ENCODE measurements around the gene TNFSF11. TPM values are rescaled to one million over a fixed set of nuclear protein-coding genes. Genes with fewer than 3 reads are reported as not detected.
"Not testable (repeated sequence)": the region's sequence is repeated elsewhere in the genome, so short reads cannot be mapped to it uniquely, and the experiment has no call there.

The TNFSF11 gene
- total RNA-seq, 1 donor from 2014 or later, result under 0.01 TPM

GRCh38 chr13:42559573-42560218 is 14.3 kb upstream of the TNFSF11 start:
- H3K27ac ChIP-seq (ENCODE audit: low read depth, low read length); H3K9ac ChIP-seq (ENCODE audit: low read depth in 1 of 3, low read length in 3 of 3); H3K27me3 ChIP-seq (ENCODE audit: control insufficient read depth in 3 of 3, insufficient read depth in 3 of 3, low read length in 3 of 3); H3K9me3 ChIP-seq (ENCODE audit: control insufficient read depth in 3 of 3, low read length in 3 of 3); H3K4me1 ChIP-seq (ENCODE audit: control insufficient read depth in 3 of 3, insufficient read depth in 3 of 3, low read length in 3 of 3); H3K36me3 ChIP-seq (ENCODE audit: control insufficient read depth in 3 of 3, insufficient read depth in 3 of 3, low read length in 3 of 3); H3K4me3 ChIP-seq (ENCODE audit: low read length in 3 of 3): not testable (repeated sequence)

GRCh38 chr13:42560320-42560719 is 13.6 kb upstream of the TNFSF11 start:
- H3K9ac ChIP-seq (ENCODE audit: low read depth in 1 of 3, low read length in 3 of 3); H3K9me3 ChIP-seq (ENCODE audit: control insufficient read depth in 3 of 3, low read length in 3 of 3); H3K36me3 ChIP-seq (ENCODE audit: control insufficient read depth in 3 of 3, insufficient read depth in 3 of 3, low read length in 3 of 3); H3K27ac ChIP-seq (ENCODE audit: low read depth, low read length); H3K4me1 ChIP-seq (ENCODE audit: control insufficient read depth in 3 of 3, insufficient read depth in 3 of 3, low read length in 3 of 3); H3K27me3 ChIP-seq (ENCODE audit: control insufficient read depth in 3 of 3, insufficient read depth in 3 of 3, low read length in 3 of 3); H3K4me3 ChIP-seq (ENCODE audit: low read length in 3 of 3): not testable (repeated sequence)

GRCh38 chr13:42561752-42562467 is 12.0 kb upstream of the TNFSF11 start:
- no peak overlapping the region for H3K4me3 ChIP-seq (ENCODE audit: low read length in 3 of 3)

GRCh38 chr13:42567906-42568305 is 6.0 kb upstream of the TNFSF11 start:
- no peaks in the 10 kb centered on the region for H3K4me1 ChIP-seq (ENCODE audit: control insufficient read depth in 3 of 3, insufficient read depth in 3 of 3, low read length in 3 of 3)
- peaks cover 0 to 2% (median 0%) of the 10 kb centered on the region in 3 donors for H3K27me3 ChIP-seq (ENCODE audit: control insufficient read depth in 3 of 3, insufficient read depth in 3 of 3, low read length in 3 of 3)
- no peaks in the 10 kb centered on the region for H3K36me3 ChIP-seq (ENCODE audit: control insufficient read depth in 3 of 3, insufficient read depth in 3 of 3, low read length in 3 of 3)
- no peak overlapping the region for H3K4me3 ChIP-seq (ENCODE audit: low read length in 3 of 3)
- H3K27ac ChIP-seq (ENCODE audit: low read depth, low read length), result no peak overlapping the region
- no peak overlapping the region for H3K9ac ChIP-seq (ENCODE audit: low read depth in 1 of 3, low read length in 3 of 3)
- peaks cover 0 to 7% (median 0%) of the 10 kb centered on the region in 3 donors for H3K9me3 ChIP-seq (ENCODE audit: control insufficient read depth in 3 of 3, low read length in 3 of 3)

More at GRCh38 chr13:42561752-42562467, 12.0 kb upstream of the TNFSF11 start:
- Histone ChIP-seq H3K27me3 (ENCODE audit: control insufficient read depth in 3 of 3, insufficient read depth in 3 of 3, low read length in 3 of 3) (no peaks in the 10 kb centered on the region), H3K4me1 (ENCODE audit: control insufficient read depth in 3 of 3, insufficient read depth in 3 of 3, low read length in 3 of 3) (no peaks in the 10 kb centered on the region), H3K9me3 (ENCODE audit: control insufficient read depth in 3 of 3, low read length in 3 of 3) (peaks cover 2 to 4% (median 3%) of the 10 kb centered on the region in 3 donors), H3K36me3 (ENCODE audit: control insufficient read depth in 3 of 3, insufficient read depth in 3 of 3, low read length in 3 of 3) (no peaks in the 10 kb centered on the region), H3K27ac (ENCODE audit: low read depth, low read length) (no peak overlapping the region), H3K9ac (ENCODE audit: low read depth in 1 of 3, low read length in 3 of 3) (no peak overlapping the region)

- no peak overlapping the region for H3K4me3 ChIP-seq (ENCODE audit: low read length in 3 of 3)
Measured at GRCh38 chr13:42569576-42570344, 4.2 kb upstream of the TNFSF11 start.

GRCh38 chr13:42571895-42572294 is 2.1 kb upstream of the TNFSF11 start:
- Histone ChIP-seq H3K36me3 (ENCODE audit: control insufficient read depth in 3 of 3, insufficient read depth in 3 of 3, low read length in 3 of 3) (no peaks in the 10 kb centered on the region), H3K27ac (ENCODE audit: low read depth, low read length) (no peak overlapping the region), H3K4me1 (ENCODE audit: control insufficient read depth in 3 of 3, insufficient read depth in 3 of 3, low read length in 3 of 3) (peaks cover 0 to 7% (median 4%) of the 10 kb centered on the region in 3 donors), H3K9ac (ENCODE audit: low read depth in 1 of 3, low read length in 3 of 3) (no peak overlapping the region), H3K4me3 (ENCODE audit: low read length in 3 of 3) (no peak overlapping the region), H3K9me3 (ENCODE audit: control insufficient read depth in 3 of 3, low read length in 3 of 3) (peaks cover 0 to 3% (median 0%) of the 10 kb centered on the region in 3 donors), H3K27me3 (ENCODE audit: control insufficient read depth in 3 of 3, insufficient read depth in 3 of 3, low read length in 3 of 3) (peaks cover 19 to 33% (median 28%) of the 10 kb centered on the region in 3 donors)

More at GRCh38 chr13:42569576-42570344, 4.2 kb upstream of the TNFSF11 start:
- H3K27me3 ChIP-seq (ENCODE audit: control insufficient read depth in 3 of 3, insufficient read depth in 3 of 3, low read length in 3 of 3), result peaks cover 9 to 14% (median 13%) of the 10 kb centered on the region in 3 donors
- H3K36me3 ChIP-seq (ENCODE audit: control insufficient read depth in 3 of 3, insufficient read depth in 3 of 3, low read length in 3 of 3), result no peaks in the 10 kb centered on the region
- H3K9me3 ChIP-seq (ENCODE audit: control insufficient read depth in 3 of 3, low read length in 3 of 3), result peaks cover 0 to 4% (median 0%) of the 10 kb centered on the region in 3 donors
- H3K4me1 ChIP-seq (ENCODE audit: control insufficient read depth in 3 of 3, insufficient read depth in 3 of 3, low read length in 3 of 3), result peaks cover 0 to 4% (median under 1%) of the 10 kb centered on the region in 3 donors
- no peak overlapping the region for H3K27ac ChIP-seq (ENCODE audit: low read depth, low read length)
- H3K9ac ChIP-seq (ENCODE audit: low read depth in 1 of 3, low read length in 3 of 3), result no peak overlapping the region

GRCh38 chr13:42574435-42575311 is 721 bp downstream of the TNFSF11 start:
- H3K9ac ChIP-seq (ENCODE audit: low read depth in 1 of 3, low read length in 3 of 3), result no peak overlapping the region
- H3K4me3 ChIP-seq (ENCODE audit: low read length in 3 of 3), result peak overlapping the region in 2 of 3 donors; percentile 2 to 23
- peaks cover 27 to 42% (median 39%) of the 10 kb centered on the region in 3 donors for H3K27me3 ChIP-seq (ENCODE audit: control insufficient read depth in 3 of 3, insufficient read depth in 3 of 3, low read length in 3 of 3)
- peaks cover 0 to 3% (median 0%) of the 10 kb centered on the region in 3 donors for H3K9me3 ChIP-seq (ENCODE audit: control insufficient read depth in 3 of 3, low read length in 3 of 3)
- H3K27ac ChIP-seq (ENCODE audit: low read depth, low read length), result no peak overlapping the region
- H3K4me1 ChIP-seq (ENCODE audit: control insufficient read depth in 3 of 3, insufficient read depth in 3 of 3, low read length in 3 of 3), result peaks cover 0 to 7% (median 4%) of the 10 kb centered on the region in 3 donors
- no peaks in the 10 kb centered on the region for H3K36me3 ChIP-seq (ENCODE audit: control insufficient read depth in 3 of 3, insufficient read depth in 3 of 3, low read length in 3 of 3)

- Histone ChIP-seq H3K4me3 (ENCODE audit: low read length in 3 of 3) (no peak overlapping the region), H3K27ac (ENCODE audit: low read depth, low read length) (no peak overlapping the region), H3K4me1 (ENCODE audit: control insufficient read depth in 3 of 3, insufficient read depth in 3 of 3, low read length in 3 of 3) (peaks cover 0 to 7% (median 4%) of the 10 kb centered on the region in 3 donors), H3K9me3 (ENCODE audit: control insufficient read depth in 3 of 3, low read length in 3 of 3) (peaks cover 0 to 3% (median 0%) of the 10 kb centered on the region in 3 donors), H3K9ac (ENCODE audit: low read depth in 1 of 3, low read length in 3 of 3) (no peak overlapping the region), H3K27me3 (ENCODE audit: control insufficient read depth in 3 of 3, insufficient read depth in 3 of 3, low read length in 3 of 3) (peaks cover 27 to 42% (median 39%) of the 10 kb centered on the region in 3 donors), H3K36me3 (ENCODE audit: control insufficient read depth in 3 of 3, insufficient read depth in 3 of 3, low read length in 3 of 3) (no peaks in the 10 kb centered on the region)
Measured at GRCh38 chr13:42575938-42576337, 2.0 kb downstream of the TNFSF11 start.

- Histone ChIP-seq H3K9me3 (ENCODE audit: control insufficient read depth in 3 of 3, low read length in 3 of 3) (no peaks in the 10 kb centered on the region), H3K9ac (ENCODE audit: low read depth in 1 of 3, low read length in 3 of 3) (no peak overlapping the region), H3K27ac (ENCODE audit: low read depth, low read length) (no peak overlapping the region), H3K4me3 (ENCODE audit: low read length in 3 of 3) (no peak overlapping the region), H3K27me3 (ENCODE audit: control insufficient read depth in 3 of 3, insufficient read depth in 3 of 3, low read length in 3 of 3) (peaks cover 27 to 40% (median 39%) of the 10 kb centered on the region in 3 donors), H3K36me3 (ENCODE audit: control insufficient read depth in 3 of 3, insufficient read depth in 3 of 3, low read length in 3 of 3) (no peaks in the 10 kb centered on the region), H3K4me1 (ENCODE audit: control insufficient read depth in 3 of 3, insufficient read depth in 3 of 3, low read length in 3 of 3) (peaks cover 0 to 7% (median 4%) of the 10 kb centered on the region in 3 donors)
Measured at GRCh38 chr13:42577538-42577937, 3.6 kb downstream of the TNFSF11 start.

Data from skeletal muscle tissue (tissue), 4 donors.